GM10266 (cell line): Measurements from ENCODE around the gene PTPRM.

ENCODE experiments used
- DNase-seq: peaks from one replicate; pipeline ENCODE4 v3.0.0; 2012; ENCODE audit errors: extremely low spot score
- TF ChIP-seq, protein P1 (sequence below): IDR thresholded peaks from 2 replicates; pipeline ENCODE4 v1.5.1; 2012; ENCODE audit warnings: mild to moderate bottlenecking, low read depth; ENCODE audit not compliant: control insufficient read depth, insufficient read depth; ENCODE audit errors: missing control alignments

PTPRM gene

DNA sequence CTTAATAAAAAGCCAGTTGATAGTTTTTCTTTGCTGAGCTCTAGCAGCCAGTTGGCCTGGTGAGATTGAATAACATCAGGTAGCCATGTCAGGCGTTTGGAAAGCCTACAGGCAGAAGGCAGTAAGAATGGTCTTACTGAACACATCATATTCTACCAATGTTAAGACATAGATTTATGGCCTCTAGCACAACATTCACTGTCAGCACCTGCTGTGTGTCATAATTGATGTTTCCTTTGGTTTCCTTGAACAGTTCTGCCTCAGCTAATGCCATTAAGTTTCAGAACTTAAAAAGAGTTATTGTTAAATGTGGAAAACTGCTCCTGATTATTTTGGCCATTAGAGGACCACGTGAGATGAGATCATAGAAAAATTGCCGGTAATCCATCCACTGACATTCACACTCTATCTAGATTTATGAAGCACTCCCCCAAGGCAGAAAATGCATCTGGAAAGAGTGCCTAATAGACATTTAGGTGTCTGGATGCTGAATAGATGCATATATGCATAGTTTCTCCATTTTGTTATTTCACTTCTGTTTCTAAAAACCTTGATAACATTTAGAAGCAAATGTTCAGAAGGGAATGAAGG, 434.7 kb downstream of the PTPRM start:
- no peak for DNase-seq
- TF ChIP-seq, protein P1, sequence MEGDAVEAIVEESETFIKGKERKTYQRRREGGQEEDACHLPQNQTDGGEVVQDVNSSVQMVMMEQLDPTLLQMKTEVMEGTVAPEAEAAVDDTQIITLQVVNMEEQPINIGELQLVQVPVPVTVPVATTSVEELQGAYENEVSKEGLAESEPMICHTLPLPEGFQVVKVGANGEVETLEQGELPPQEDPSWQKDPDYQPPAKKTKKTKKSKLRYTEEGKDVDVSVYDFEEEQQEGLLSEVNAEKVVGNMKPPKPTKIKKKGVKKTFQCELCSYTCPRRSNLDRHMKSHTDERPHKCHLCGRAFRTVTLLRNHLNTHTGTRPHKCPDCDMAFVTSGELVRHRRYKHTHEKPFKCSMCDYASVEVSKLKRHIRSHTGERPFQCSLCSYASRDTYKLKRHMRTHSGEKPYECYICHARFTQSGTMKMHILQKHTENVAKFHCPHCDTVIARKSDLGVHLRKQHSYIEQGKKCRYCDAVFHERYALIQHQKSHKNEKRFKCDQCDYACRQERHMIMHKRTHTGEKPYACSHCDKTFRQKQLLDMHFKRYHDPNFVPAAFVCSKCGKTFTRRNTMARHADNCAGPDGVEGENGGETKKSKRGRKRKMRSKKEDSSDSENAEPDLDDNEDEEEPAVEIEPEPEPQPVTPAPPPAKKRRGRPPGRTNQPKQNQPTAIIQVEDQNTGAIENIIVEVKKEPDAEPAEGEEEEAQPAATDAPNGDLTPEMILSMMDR, result no peak

DNA sequence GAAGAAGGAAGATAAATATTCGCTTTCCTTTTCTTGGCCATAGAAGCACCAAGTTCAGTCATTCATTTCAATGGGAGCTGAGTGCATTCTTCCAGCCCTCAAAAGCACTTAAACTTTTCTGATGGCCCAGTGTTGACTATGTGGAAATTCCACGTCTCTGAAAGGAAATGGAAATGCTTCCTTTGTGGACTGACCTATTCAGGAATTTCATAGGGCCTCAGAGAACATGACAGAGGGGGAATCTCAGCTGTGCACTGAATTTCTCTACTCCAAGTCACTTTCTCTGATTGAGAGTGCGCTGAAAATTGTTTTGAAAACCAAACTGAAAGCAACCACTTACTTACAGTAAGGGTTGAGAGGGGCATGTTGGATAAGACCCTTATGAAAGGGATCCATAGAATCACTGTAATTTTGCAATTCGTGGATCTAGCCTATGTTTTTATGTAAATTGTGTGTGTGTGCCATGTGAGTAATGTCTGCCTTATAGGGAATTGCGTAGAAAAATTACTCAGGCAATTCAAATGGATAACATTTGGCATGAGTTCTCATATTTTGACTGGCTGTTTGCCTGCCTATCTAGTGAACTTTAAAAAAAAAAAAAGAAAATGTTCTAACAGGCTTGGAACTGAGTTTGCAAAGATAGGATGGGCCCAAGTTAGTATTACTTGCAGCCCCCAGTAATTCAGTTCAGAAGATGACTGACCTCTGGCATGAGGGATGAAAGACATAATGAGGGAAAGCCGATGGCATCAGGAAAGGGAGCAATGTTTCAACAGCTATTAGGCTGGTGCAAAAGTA, 437.0 kb downstream of the PTPRM start:
- no peak for DNase-seq
- TF ChIP-seq, protein P1, result no peak

DNA sequence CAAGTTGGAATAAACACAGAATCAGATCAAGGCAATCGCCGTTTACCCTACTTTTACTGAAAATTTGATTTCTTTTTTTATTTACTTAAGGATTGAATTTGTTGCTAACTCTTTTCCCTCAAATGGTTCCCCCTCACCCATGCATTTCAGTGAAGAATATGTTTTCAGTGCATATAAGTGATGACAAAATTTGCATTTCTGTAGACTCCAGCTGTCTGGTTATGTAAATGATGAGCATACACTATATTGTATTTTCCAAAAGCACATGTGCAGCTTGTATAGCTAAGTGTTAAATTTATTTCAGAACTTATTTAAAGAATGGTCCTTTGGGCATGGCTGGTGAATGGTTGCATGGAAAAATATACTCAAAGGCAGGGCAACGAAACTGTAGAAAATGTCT, 437.7 kb downstream of the PTPRM start:
- DNase-seq, result no peak
- TF ChIP-seq, protein P1, result no peak

DNA sequence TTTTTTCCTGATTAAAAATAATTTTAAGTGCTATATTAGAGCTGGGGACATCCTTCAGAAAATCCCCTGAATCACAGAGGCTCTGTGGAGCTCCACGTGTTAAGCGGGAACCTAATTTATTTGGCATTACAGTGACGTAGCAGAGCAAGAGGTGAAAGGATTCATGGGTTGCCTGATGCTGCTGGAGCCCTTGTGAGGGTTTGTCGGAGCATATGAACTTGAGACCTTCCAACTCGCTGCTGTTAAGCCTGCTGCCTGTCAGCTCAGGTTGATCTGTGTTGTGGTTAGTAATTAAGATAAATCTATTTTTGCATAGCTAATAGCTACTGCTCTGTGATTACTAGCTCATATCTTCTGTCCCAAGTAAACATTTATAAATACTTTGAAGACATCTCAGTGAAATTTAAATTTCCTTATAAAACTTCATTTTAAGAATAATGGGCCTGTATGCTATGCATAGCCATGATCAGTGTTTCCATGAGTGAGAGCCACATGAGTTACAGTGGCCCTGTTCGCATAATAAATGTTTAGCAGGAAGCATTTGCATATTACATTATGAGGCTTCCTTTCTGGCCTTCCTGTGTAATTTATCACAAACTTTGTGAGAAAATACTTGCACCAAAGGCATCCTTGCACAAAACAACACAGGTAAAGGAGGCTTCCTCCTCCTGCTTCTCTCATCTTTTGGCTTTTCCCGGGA, 438.9 kb downstream of the PTPRM start:
- DNase-seq, result no peak
- TF ChIP-seq, protein P1, result no peak

DNA sequence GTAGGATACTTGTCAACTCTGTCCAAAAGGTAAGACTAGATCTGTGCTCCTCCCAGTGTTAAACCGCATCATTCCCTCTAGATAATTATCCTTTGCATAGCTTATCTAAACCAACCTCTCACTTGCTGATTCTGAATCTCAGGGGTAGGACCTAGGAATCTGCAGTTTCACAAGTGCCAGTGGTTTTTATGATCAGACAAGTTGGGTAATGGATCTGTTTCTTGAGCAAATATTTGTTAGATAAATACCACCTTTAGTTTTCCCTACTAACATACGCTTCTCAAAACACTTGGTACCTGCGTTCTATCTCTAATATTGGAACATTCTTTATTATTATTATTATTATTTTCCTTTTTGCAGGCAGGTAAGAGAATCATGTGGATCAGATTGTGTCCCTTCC, 439.9 kb downstream of the PTPRM start:
- no peak for DNase-seq
- TF ChIP-seq, protein P1, result no peak

DNA sequence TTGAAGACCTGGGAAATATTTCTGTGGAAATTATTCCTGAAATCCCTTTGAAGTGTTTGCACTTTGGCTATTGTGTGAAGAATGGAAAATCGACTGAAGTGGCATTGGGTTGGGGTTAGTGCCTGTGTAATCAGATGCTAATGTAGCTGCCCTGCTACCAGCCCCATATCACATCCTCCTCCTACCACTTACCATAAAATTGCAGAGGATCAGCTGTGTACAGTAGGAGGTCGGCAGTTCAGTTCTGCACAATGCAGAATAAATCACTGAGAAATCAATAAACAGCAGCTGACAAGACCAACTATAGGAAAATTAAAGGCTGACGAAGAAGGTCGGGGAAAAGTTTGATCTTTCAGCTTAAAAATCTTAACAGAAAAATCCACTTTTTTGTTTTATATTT, 440.9 kb downstream of the PTPRM start:
- TF ChIP-seq, protein P1, result no peak
- DNase-seq, result no peak

DNA sequence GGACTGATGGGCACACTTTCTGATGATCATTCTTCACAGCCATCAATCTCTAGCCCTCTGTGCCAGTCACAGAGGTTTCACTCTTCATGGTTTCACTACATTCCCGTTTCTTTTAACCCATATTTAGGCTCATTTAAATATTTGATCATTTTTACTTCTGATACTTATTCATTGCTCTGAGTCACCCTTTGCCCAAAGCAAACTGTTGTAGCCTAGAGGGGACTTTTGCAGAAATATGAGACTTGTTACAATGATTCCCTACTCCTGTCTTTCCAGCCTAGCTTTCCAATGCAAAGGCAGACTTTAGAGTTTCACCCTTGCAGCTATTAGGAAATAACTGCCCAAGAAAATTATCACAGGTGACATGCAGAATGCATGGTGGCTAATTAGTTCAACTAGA, 444.2 kb downstream of the PTPRM start:
- DNase-seq, result no peak
- TF ChIP-seq, protein P1, result no peak
